T47D (cell line): ENCODE measurements around the gene WNK2.

Experiments used
- DNase-seq, 2 experiments: peaks; one replicate each; pipeline versions ENCODE4 v3.0.0 to v3.0.0-alpha.2; 2011 to 2012; ENCODE audit warnings: low read depth in 1 of 2, low spot score in 1 of 2
- JUND ChIP-seq: IDR thresholded peaks from 2 replicates; pipeline ENCODE4 v1.6.1; 2012; ENCODE audit warnings: low read depth
- in situ Hi-C: cut with HindIII; loops from 2 replicates; pipeline ENCODE4 v1.10.0; 2016; ENCODE audit warnings: low sequenced_read_pairs, low pct_unique_long_range_greater_than_20kb

WNK2 gene

GRCh38 chr9:93203718-93204469 lies 20.0 kb downstream of the WNK2 start:
- no peak for DNase-seq
- no peak for TF ChIP-seq JUND
- in situ Hi-C loops: no loop called here

- in situ Hi-C loops: no loop called here
- DNase-seq: no peak
- no peak for TF ChIP-seq JUND
Observed at GRCh38 chr9:93204470-93205043, 20.6 kb downstream of the WNK2 start.

- no peak for DNase-seq
- TF ChIP-seq JUND: no peak
- in situ Hi-C loops: no loop called here
Observed at GRCh38 chr9:93205045-93205768, 21.3 kb downstream of the WNK2 start.

- no peak for TF ChIP-seq JUND
- in situ Hi-C loops: no loop called here
- DNase-seq: no peak
Observed at GRCh38 chr9:93205896-93206575, 22.1 kb downstream of the WNK2 start.

- TF ChIP-seq JUND: no peak
- in situ Hi-C loops: no loop called here
- no peak for DNase-seq
Observed at GRCh38 chr9:93206576-93207155, 22.7 kb downstream of the WNK2 start.

- in situ Hi-C loops: no loop called here
- no peak for DNase-seq
- no peak for TF ChIP-seq JUND
Observed at GRCh38 chr9:93207326-93207814, 23.4 kb downstream of the WNK2 start.

GRCh38 chr9:93207860-93208734 lies 24.2 kb downstream of the WNK2 start:
- TF ChIP-seq JUND: no peak
- no peak for DNase-seq
- in situ Hi-C loops: no loop called here

GRCh38 chr9:93209097-93209496 lies 25.2 kb downstream of the WNK2 start:
- no peak for TF ChIP-seq JUND
- in situ Hi-C loops: no loop called here
- DNase-seq: no peak

GRCh38 chr9:93209576-93210323 lies 25.8 kb downstream of the WNK2 start:
- DNase-seq: no peak
- in situ Hi-C loops: no loop called here
- no peak for TF ChIP-seq JUND

- no peak for TF ChIP-seq JUND
- in situ Hi-C loops: no loop called here
- no peak for DNase-seq
Observed at GRCh38 chr9:93210324-93210973, 26.5 kb downstream of the WNK2 start.
